ENCODE data around the gene ADARB1. TPM values are rescaled to one million over a fixed set of nuclear protein-coding genes. Genes with fewer than 3 reads are reported as not detected.

The ADARB1 gene
- total and polyA plus RNA-seq, 2 experiments from 2014 or later, result 4.8 to 14.8 TPM

DNA sequence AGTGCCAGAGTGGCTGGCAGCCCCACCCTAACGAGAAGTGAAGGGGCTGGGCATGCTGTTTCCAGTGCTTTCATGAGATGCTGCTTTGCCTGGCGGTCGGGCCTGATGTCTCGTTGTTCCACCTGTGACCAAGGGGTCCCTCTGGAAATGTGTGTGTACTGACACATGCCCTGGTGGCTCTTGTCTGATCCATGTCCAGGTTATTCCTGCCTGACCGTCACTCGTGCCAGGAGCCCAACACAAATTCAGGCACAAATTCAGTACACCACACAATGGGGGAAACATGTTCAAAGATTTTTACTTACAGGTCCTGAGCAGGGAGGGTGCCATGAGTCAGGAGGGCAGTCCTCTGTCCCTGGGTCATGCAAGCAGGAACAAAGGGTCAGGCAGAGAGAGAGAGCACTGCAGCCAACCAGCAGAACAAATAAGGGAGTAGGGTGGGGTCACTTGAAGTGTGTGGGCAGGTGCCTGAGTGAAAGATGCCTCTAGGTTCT is 76.3 kb downstream of the ADARB1 start:
- H2AFZ ChIP-seq, result no peak overlapping the region
- H3K4me2 ChIP-seq, result no peak overlapping the region
- no peak overlapping the region for H3K27ac ChIP-seq (ENCODE audit: low read depth)
- Mint-ChIP-seq H3K36me3 (ENCODE audit: low read depth) (no peaks in the 10 kb centered on the region), H3K9me3 (no peaks in the 10 kb centered on the region), H3K27ac (no peak overlapping the region), H3K4me3 (no peak overlapping the region), H3K27me3 (ENCODE audit: insufficient read depth, low read depth, poor library complexity) (no peaks in the 10 kb centered on the region), H3K4me1 (peaks cover 7% of the 10 kb centered on the region; the same call in 2 of the 3 replicates)
- no peaks in the 10 kb centered on the region for H3F3A ChIP-seq (replicated peaks; ENCODE audit: low read depth)
- no peak overlapping the region for H3K4me3 ChIP-seq
- no peaks in the 10 kb centered on the region for H3K79me2 ChIP-seq (replicated peaks; ENCODE audit: insufficient read depth)
- TF ChIP-seq STAT1 (IDR thresholded peaks at IDR 0.05; ENCODE audit: unreplicated experiment) (no peak), CREB1 (CRISPR knock-in tag; IDR thresholded peaks at IDR 0.05; ENCODE audit: low read depth) (no peak), EZH2phosphoT487 (IDR thresholded peaks at IDR 0.05; ENCODE audit: unreplicated experiment) (no peak), JUNB (IDR thresholded peaks at IDR 0.05; ENCODE audit: unreplicated experiment) (no peak), ETS1 (IDR thresholded peaks at IDR 0.05) (no peak), REST (IDR thresholded peaks at IDR 0.05; ENCODE audit: unreplicated experiment) (no peak), EZH2 (IDR thresholded peaks at IDR 0.05; ENCODE audit: low read depth, unreplicated experiment) (no peak)
- TF ChIP-seq, protein P1, sequence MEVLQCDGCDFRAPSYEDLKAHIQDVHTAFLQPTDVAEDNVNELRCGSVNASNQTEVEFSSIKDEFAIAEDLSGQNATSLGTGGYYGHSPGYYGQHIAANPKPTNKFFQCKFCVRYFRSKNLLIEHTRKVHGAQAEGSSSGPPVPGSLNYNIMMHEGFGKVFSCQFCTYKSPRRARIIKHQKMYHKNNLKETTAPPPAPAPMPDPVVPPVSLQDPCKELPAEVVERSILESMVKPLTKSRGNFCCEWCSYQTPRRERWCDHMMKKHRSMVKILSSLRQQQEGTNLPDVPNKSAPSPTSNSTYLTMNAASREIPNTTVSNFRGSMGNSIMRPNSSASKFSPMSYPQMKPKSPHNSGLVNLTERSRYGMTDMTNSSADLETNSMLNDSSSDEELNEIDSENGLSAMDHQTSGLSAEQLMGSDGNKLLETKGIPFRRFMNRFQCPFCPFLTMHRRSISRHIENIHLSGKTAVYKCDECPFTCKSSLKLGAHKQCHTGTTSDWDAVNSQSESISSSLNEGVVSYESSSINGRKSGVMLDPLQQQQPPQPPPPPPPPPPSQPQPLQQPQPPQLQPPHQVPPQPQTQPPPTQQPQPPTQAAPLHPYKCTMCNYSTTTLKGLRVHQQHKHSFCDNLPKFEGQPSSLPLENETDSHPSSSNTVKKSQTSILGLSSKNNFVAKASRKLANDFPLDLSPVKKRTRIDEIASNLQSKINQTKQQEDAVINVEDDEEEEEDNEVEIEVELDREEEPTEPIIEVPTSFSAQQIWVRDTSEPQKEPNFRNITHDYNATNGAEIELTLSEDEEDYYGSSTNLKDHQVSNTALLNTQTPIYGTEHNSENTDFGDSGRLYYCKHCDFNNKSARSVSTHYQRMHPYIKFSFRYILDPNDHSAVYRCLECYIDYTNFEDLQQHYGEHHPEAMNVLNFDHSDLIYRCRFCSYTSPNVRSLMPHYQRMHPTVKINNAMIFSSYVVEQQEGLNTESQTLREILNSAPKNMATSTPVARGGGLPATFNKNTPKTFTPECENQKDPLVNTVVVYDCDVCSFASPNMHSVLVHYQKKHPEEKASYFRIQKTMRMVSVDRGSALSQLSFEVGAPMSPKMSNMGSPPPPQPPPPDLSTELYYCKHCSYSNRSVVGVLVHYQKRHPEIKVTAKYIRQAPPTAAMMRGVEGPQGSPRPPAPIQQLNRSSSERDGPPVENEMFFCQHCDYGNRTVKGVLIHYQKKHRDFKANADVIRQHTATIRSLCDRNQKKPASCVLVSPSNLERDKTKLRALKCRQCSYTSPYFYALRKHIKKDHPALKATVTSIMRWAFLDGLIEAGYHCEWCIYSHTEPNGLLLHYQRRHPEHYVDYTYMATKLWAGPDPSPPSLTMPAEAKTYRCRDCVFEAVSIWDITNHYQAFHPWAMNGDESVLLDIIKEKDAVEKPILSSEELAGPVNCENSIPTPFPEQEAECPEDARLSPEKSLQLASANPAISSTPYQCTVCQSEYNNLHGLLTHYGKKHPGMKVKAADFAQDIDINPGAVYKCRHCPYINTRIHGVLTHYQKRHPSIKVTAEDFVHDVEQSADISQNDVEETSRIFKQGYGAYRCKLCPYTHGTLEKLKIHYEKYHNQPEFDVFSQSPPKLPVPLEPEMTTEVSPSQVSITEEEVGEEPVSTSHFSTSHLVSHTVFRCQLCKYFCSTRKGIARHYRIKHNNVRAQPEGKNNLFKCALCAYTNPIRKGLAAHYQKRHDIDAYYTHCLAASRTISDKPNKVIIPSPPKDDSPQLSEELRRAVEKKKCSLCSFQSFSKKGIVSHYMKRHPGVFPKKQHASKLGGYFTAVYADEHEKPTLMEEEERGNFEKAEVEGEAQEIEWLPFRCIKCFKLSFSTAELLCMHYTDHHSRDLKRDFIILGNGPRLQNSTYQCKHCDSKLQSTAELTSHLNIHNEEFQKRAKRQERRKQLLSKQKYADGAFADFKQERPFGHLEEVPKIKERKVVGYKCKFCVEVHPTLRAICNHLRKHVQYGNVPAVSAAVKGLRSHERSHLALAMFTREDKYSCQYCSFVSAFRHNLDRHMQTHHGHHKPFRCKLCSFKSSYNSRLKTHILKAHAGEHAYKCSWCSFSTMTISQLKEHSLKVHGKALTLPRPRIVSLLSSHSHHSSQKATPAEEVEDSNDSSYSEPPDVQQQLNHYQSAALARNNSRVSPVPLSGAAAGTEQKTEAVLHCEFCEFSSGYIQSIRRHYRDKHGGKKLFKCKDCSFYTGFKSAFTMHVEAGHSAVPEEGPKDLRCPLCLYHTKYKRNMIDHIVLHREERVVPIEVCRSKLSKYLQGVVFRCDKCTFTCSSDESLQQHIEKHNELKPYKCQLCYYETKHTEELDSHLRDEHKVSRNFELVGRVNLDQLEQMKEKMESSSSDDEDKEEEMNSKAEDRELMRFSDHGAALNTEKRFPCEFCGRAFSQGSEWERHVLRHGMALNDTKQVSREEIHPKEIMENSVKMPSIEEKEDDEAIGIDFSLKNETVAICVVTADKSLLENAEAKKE (CRISPR knock-in tag; IDR thresholded peaks at IDR 0.05), result no peak
- no peaks in the 10 kb centered on the region for H3K27me3 ChIP-seq (ENCODE audit: insufficient read depth)
- no peaks in the 10 kb centered on the region for H3K9me2 ChIP-seq (ENCODE audit: insufficient read depth)
- no peaks in the 10 kb centered on the region for H4K20me1 ChIP-seq (replicated peaks; ENCODE audit: insufficient read depth)
- H3K4me1 ChIP-seq (ENCODE audit: insufficient read depth), result no peaks in the 10 kb centered on the region
- ATAC-seq (no peak), DNase-seq (ENCODE audit: low spot score) (no peak)
- H3K36me3 ChIP-seq (ENCODE audit: insufficient read depth), result no peaks in the 10 kb centered on the region
